Activated CD8-positive, alpha-beta memory T cell treated with anti-CD3 and anti-CD28 coated beads, Interleukin-2, amount 50 U/mL, for 48 hours (primary cell): Measurements from ENCODE around the gene LRRC4C.

Source experiments
- DNase-seq: peaks from one replicate; pipeline ENCODE4 v3.0.0-alpha.2; 2020

Gene LRRC4C

DNA sequence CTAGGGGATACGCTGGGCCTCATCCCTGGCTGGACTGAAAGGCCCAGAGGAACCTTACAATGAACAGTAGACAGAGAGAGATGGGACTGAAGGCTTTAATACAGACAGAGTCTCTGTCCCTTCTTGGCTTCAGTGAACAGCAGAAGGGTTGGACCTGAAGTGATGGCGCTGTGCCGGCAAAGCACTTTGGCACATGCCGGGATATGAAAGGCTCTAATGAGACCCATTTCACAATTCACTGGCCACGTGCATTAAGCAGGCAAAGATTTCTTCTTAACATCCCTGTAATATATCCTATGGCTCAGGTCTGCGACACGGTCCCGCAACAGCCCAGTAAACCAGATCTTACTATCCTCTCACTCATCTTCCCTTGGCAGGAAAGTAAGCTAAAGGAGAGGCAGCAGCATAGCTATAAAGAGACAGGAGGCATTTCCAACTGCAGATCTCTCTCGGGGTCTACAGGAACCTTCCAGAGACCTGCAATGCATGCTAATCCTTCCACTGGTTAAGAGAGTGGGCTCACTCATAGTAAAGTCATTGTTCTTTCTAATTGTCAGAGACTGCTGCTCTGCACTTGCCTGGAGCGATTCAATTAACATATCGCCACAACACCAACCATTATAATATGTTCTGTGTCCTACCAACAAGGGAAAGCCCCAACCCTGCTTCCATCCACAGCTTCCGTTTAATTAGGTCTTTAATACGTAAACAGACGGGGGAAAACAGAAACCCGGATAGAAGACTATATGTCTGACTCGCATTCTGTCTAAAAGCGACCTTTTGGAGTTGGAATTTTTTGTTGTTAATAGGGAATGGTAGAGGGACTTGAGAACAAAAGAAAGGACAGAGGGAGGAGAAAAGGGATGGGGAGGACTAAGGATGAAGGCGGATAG lies 1179.0 kb downstream of the LRRC4C start:
- no peak for DNase-seq

DNA sequence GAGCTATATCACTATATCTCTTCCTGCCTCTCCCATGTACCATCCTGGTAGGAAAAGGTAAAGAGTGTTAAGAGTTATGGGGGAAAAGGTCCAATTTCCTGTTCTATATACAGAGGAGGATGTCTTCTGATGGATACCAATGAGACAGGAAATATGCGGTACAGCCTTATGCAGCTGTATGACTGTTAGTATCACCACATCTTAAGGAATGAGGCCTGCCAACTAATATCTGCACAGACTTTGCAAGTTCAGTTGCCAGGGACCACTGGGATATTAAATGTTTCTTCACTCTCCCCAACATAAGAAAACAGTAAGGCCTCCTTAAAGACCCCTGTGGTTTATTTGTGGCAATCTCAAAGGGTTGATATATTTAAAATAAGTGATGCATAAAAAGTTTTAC lies 1182.5 kb downstream of the LRRC4C start:
- no peak for DNase-seq

DNA sequence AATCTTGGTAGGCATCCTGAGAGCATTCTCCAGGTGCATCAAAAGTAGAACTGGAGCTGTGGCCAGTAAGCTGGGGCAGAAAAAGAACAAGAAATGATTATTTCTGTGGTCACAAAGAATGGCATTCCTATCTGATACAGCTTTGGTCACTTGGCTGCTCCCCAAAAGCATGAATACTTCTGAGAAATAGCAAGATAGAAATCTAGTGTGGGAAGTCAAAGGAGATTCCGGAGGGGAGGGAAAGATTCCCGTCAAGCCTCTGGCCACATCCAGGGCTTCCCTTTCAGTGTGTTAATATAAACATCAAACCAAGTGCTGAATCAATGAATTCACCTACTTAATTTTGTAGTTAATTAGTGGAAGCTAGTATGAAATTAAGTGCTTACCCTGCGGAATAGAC lies 1185.4 kb downstream of the LRRC4C start:
- DNase-seq: no peak

DNA sequence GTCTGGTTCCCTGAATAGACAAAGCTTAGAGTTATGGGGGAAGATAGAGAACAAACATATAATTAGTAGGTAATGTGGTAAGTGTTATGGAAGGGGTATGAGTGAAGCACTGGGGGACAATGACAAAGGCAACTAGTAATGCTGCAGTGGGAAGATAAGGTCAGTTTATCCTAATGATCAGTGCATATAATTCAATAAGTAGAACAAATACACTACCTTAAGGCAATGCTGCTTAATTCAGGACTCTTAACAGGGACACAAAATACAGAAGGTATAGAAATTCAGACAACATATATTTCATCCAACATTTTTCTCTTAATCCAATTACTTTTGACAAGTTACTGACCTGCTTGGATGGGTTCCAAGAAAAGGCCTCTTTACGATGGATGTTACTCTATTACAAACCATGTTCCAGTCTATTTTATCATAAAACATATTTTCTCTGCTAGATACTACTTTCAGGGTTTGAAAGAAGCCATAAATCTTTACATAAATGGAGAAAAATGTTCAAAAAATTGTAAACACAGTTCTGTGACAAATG lies 1186.2 kb downstream of the LRRC4C start:
- DNase-seq: no peak

DNA sequence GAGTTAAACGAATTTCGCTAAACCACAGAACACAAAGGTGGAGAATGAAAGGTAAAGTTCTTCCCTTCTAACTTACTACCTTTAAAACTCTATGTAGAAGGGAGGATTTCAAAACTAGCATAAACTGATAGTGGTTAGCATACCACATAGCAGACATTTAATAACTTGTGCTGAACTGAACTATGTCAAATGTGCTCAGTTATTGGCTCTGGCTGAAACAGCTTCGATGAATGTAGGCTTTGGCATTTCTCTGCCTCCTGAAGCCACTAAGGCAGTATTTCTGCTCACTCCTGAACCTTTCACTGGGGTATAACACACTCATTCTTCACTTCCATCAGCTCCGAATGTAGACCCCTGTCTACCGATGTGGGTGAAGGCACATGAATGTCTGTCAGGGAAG lies 1188.1 kb downstream of the LRRC4C start:
- no peak for DNase-seq

DNA sequence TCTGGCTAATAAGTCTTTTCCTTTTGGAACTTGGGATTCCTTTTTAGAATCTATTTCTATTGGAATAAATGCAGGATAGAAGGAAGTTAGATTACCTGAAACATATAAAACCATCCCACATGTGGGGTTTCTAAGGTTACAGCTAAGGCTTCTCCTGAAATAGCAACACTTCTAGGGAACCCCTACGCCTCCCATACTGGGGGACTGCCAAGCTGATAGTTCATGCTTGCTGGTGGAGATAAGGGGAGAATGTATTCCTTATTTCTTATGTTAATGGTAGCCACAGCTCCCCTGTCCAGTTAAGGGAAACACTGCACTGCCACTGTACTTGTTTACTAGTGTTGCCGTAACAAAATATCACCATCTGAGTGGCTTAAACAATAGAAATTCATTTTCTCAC lies 1189.6 kb downstream of the LRRC4C start:
- no peak for DNase-seq

DNA sequence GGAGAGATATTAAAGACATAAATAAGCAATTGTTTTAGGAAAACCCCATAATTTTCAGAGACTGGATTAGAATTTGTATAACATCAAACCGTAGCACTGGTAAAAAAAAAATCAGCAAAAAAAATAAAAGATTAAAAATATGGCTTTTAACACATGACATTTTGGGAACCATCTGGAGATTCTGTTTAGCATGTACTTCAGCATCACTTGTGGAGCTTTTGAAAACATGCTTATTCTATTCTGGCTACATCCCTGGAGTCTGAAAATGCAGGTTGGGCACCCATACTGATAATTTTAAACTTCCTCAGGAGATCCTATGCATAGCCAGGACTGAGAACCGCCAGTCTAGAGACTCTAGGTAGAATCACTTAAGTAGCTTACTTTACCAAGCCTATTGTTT lies 1190.9 kb downstream of the LRRC4C start:
- no peak for DNase-seq

DNA sequence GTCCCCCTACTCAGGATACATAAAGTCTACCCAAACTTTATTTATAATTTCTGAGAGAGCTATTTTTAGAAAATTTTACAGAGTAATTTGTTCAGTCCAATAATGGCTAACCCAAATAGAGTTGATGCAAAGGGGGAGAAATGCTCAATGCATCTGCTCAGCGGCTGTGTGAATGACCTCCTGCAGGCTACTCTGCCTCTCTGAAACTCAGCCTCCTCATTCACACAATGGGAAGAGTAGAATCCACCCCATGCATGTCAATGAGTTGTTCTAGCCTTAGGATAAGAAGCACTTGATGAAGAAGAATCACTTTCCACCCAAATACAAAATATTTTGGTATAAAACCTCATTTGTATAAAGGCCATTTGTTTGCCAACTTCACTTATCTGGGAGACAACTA lies 1204.0 kb downstream of the LRRC4C start:
- DNase-seq: no peak

DNA sequence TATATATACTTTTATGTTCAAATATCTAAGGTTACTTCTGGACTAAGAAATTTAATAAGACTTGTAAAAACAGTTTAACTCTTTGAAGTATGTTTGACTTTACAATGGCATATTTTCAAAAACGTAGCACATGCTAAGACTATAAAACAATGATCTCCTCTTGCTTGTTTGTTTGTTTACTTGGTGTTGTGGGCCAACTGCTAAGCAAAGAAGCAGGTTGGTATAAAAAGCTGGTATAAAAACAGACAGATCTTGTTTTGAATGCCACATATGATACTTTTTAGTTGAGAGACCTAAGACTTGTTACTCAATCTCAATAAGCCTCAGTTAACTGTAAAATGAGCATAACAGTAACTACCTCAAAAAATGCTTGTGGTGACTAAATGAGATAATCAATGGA lies 1206.3 kb downstream of the LRRC4C start:
- DNase-seq: no peak

DNA sequence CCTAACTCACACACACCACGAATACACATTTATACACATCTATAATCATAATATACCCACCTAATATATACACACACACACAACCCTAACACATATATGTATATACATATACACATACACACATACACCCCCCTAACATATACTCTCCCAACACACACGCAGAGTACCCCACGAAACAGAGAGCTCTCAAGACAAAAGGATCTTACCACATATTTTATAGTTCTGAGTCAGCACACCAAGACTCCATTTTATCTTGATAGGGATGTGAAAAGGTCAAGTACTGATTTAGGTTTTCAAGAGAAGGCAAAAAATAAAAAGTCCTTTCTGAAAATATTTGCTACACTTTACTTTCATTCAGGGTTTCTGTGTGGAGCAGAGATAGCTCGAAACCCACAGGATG lies 1207.2 kb downstream of the LRRC4C start:
- no peak for DNase-seq

DNA sequence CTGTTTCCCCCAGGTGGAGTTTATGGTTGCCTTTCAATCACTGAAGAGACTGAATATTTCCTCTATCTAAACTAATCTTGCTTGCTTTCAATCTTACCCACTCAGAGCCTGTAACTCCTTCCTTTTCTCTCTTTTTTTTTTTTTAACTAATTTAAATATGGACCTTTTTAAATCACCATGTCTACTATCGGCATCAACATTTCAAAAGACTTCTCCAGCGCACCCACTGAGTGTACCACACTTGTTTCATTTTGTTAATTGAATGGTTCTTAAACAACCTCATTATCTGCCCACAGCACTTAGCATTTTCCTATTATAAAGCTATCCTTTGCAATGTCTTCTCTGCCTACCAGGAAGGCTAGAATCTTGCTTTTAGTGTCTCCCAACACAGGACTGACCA lies 1212.5 kb downstream of the LRRC4C start:
- no peak for DNase-seq

DNA sequence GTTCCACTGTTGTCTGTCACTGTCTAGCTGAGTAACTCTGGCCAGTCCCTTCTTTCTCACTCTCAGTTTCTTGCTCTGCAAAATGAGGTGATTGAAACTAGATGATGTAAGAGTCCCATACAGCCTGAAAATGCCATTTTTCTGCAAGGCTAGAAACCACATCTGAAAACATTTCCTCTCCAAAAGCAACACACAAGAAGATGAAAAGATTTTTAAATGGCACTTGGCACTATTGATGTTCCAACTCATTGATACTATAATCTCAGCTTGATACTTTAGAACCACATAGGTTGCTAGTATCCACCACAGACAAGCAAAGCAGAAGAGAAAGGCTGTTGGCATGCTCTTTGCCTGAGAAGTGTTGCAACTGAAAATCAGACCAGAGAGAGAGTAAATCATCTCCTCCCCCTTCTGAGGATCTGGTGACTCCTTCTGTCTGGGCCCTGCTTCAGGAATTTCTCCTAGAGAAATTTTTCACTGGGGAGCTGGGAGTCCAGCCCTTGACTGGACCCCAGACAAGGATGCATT lies 1217.9 kb downstream of the LRRC4C start:
- DNase-seq: no peak

DNA sequence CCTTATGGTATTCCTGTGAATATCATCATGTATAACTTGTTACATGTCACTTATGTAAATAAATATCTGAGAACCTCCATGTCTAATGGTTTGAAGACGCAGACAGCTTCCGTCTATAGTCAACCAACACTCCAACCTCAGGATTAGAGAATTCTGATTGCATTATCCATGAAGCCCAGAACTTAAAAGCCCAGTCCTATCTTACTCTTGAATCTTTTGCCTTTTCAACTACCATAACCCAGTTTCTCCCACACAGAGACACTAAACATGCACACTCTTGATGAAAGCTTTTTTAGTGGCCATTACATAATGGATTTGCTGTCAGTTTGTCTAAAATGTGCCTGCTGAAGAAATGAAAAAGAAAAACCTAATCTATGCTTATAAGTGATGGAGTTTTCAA lies 1219.2 kb downstream of the LRRC4C start:
- no peak for DNase-seq

DNA sequence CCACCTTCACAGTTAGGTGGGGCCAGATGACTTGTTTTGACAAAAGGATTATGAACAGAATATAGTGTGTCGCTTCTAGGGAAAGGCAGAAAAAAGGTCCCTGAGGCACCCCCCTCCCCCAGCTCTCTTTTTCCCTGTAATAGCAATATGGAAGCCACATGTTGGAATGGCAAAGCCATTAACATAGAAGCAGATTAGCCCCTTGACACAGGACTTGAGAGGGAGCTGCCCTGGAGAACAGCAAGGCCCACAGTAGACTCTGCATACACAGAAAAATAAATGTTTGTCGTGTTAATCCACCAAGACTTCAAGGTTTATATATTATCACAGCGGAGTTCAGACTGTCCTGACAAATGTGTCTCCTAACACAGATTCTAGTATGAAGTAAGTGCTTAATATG lies 1222.9 kb downstream of the LRRC4C start:
- DNase-seq: no peak

DNA sequence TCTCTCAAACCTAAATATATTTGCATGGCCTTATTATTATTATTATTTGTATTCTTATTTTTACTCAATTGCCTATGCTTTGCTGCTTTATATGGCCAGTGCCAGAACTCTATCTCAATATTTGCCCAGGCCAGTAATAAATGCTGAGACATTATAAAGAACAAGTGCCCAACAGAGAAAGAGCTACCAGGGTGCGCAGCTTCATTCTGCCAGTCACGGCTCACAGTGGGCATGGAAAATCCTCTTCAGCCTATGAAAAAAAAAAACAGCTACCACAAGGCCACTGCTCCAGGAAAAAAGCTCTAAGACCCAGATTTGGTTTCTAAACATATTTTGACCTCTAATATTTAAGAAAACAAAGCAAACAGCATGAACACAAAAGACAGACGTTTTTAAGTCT lies 1223.6 kb downstream of the LRRC4C start:
- DNase-seq: no peak

DNA sequence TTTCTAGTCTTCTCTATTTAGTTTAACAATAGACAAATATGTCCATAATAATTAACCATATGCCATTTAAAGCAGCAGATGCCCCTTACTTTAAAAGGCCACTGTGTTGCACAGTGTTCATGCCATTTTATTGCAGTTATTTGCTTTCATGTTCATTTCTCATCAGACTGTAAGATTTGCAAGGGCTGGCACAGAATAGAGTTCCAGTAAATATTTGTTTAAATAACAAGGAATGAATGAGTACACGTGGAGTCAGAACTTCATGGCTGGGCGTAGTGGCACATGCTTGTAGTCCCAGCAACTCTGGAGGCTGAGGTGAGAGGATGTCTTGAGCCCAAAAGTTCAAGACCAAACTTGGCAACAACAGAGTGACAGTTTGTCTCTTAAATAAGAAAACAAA lies 1228.6 kb downstream of the LRRC4C start:
- DNase-seq: no peak

DNA sequence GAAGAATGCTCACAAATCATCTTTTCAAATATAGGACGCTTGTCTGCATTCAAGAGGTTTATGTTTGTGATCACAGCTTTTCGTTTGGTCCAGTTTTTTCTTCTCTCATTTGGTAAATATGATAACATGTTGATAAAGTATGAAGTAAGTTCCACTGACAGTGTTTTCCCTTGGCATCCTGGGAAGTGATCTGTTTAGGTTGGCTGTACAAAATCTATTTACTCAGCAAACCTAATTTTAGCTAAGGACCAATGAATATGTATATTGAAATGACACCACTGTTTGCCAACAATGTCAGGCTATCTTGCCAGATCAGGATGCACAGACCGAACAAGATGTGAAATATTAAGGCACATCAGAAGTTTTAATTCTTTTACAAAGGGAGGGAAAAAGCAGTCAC lies 1230.8 kb downstream of the LRRC4C start:
- no peak for DNase-seq

DNA sequence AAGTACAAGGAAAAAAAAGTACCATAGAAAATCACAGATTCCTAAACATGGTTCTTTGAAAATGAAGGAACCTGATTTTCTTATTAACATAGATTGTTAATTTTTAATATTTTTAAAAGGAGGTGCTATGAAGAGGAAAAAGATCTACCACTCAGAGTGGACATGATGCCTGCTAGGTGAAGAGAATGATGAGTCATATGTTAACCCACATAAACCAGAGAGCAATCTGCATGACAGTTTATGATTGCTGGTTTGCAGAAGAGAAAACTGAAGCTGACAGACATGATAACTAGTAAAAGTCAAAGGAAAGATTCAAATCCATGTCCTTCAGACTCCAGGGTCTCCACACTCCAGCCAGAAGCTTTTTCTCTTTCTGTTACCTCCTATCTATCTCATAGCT lies 1231.7 kb downstream of the LRRC4C start:
- DNase-seq: no peak

DNA sequence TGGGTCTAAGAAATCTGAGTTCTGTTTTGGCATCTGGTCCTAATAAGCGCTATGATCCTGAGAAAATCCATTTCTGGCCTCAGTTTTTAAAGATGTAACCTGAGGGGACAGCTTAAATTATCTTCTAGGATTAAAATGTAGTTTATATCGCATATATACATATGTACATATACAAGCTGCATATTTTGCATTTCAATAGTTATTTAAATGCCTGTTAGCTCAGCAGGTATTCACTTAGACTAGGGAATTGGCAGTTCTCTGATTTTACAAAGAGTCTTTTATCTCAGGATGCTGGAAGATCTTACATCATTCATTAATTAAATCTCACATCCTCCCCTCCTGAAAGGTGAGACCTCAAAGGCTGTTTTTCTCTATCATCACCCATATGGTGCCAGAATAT lies 1232.8 kb downstream of the LRRC4C start:
- DNase-seq: no peak

DNA sequence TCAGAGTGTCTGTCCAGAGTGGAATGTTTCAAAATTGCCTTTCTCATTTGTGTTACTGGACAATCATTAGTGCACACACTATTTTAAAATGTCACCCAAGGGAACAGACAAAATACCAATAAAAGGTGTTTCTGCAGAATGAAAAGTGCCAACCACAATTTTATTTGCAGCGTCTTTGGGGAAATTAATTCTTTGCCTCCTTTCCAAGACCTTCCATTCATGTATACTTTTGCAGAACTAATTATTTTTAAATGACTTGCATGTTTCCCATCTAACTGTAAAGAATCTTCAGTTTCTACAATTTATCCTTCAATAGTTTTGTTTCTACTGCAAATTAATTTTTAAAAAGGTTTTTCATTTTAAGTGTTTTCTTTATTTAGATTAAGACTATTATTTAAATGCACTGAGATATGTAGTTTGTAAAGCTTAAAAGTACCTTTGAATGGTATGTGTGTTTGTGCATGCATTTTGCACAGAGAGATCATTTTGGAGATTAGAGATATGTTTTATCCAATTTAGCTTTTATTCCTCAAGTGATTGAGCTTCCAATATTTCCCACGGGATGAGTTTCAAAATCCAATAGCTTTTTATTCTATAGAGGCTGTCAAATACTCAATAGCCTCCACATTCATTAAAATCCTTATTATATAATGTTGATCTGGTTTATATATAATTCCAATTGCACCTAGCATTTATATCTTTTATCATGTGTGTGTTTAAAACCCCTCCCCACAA lies 1235.7 kb downstream of the LRRC4C start:
- no peak for DNase-seq

DNA sequence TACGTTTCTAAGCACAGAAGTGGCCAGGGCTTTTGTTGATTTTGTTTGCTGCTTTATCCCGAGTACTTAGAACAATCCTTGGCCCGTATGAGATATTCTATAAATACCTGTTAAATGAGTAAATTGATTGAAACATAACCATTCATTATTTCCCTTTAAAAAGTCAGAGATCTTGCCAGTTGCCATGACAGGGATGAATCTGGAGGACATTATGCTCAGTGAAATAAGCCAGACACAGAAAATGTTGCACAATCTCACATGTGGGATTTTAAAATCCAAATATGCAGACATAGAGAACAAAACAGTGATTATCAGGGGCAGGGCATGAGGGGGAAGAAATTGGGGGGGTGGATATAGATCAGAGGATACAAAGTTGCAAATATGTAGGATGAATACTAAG lies 1240.1 kb downstream of the LRRC4C start:
- DNase-seq: no peak

DNA sequence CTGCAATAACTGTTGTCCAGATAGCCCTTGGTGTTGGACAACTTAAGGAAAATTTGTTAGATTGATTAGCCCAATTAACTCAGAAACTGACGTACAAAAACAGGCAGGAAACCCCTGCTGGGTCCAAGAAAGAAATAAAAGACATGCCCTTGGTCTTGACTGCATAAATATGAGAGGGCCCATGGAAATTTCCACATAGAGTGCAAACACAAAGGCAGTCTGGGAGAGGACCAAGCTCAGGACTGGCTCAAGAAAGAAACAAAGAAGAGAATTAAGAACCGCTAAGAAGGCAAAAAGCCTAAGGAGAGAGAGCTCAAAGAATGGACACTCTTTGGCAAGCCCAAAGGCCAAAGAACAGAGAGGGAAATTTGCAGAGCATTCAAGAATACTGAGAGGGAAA lies 1243.9 kb downstream of the LRRC4C start:
- DNase-seq: no peak

DNA sequence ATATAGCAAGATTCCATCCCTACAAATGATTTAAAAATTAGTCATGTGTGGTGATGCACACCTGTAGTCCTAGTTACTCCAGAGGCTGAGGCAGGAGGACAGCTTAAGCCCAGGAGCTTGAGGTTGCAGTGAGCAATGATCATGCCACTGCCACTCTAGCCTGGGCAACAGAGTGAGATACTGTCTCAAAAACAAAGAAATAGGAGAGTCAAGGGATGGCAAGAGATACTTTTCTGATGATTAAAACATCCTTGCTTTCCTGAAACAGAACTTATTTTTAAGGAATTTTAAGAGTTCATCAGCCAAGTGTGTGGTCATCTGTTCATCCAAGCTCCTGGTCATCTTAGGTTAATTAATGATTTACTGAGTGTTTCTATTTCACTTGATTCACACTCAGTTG lies 1252.0 kb downstream of the LRRC4C start:
- no peak for DNase-seq

DNA sequence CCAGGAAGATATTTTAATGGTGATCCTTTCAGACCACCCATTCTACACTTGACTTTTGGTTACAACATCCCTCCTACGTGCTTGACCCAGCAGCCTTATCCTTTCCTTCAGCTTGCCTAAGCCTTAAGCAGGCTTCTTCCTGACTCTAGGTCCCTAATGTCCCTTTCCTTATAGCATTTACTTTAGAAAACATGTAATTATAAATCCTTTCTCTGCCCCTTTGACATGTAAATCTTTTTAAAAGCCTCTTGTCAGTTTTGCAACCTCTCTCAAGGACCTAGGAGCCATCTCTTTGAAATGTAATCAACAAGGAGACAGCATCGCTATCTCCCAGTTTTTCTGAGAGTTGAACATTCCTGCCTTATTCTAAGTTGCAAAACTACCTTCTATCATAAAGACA lies 1255.2 kb downstream of the LRRC4C start:
- DNase-seq: no peak
